Kidney epithelial cell (primary cell): ENCODE measurements around the gene CLASRP. TPM values are rescaled to one million over a fixed set of nuclear protein-coding genes. Genes with fewer than 3 reads are reported as not detected.
A peak's percentile ranks its signal among the peaks of the same experiment; 100 is the strongest.

Experiments used
- DNase-seq: peaks from one replicate; pipeline ENCODE4 v3.0.0-alpha.2; 2010; ENCODE audit warnings: low read depth
- H3K27me3 ChIP-seq: 2 replicates; pipeline ENCODE4 v1.6.0; 2011; ENCODE audit warnings: low read length; ENCODE audit not compliant: control insufficient read depth, insufficient read depth
- H3K36me3 ChIP-seq: 2 replicates; pipeline ENCODE4 v1.5.1; 2011; ENCODE audit warnings: low read length; ENCODE audit not compliant: control insufficient read depth, insufficient read depth
- H3K4me3 ChIP-seq: 2 replicates; pipeline ENCODE4 v1.5.1; 2011; ENCODE audit warnings: low read depth, mild to moderate bottlenecking, control low read depth, low read length
- CTCF ChIP-seq: IDR thresholded peaks from 2 replicates; pipeline ENCODE4 v1.5.1; 2011; ENCODE audit warnings: mild to moderate bottlenecking, moderate library complexity, low read length, control low read depth, inconsistent platforms; ENCODE audit not compliant: insufficient read depth, poor library complexity, severe bottlenecking
- total RNA-seq: library from RNA; depleted of rRNA; stranded (reverse); fragments of >200 nt; gene quantifications from 2 replicates; pipeline ENCODE4 v1.2.3, GENCODE V29; 2015

CLASRP gene
- total RNA-seq, 1 donor from 2014 or later: 65.7 TPM

DNA sequence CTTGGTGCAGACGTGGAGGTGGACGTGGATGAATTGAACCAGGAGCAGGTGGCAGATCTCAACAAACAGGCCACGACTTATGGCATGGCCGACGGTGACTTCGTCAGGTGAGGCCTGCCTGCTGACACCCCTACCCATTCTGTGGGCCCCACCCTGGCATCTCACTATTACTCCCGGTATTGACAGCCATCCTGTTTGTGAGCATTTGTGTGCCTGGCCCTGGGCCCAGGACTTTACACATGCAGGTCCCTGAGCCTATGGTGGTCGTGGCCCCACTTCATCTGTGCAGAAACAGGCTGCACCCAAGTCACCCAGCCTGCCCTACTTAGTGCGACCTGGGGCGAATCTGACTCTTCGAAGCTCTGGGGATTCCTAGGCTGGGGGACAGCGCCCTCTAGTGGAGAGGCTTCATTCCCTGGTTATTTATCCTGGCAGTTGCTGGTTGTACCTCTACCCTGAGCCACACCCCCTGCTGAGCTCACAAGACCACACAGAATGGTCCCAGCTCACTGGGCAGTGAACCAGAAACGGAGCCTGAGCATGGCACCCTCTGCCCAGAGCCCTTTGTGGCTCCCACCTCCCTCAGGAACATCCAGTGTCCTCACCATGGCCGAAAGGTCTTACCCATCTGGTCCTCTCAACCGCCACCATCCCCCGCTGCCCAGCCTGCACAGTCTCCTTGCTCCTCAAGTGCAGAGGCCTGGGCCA is 20.6 kb downstream of the CLASRP start:
- Histone ChIP-seq H3K4me3 (no peak overlapping the region), H3K36me3 (peaks cover 5% of the 10 kb centered on the region), H3K27me3 (no peaks in the 10 kb centered on the region)
- DNase-seq: peak; percentile 45
- peak; percentile 89 for TF ChIP-seq CTCF

DNA sequence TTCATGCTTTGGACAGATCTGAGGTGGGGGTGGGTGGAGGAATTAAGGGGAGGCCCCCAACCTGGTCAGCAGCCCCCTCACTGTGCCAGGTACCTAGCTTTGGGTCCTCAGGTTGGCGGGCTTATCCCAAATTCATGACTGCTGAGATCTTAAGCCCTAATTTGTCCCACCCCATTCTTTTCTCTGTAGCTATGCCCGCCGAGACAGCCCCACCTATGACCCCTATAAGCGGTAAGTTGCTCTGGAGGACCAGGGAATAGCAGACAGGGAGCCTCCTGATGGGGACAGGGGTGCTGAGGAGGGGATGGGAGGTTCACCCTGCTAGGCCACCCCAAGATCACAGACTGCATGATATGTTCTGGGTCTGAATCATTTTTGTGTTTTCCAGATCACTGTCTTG is 23.1 kb downstream of the CLASRP start:
- TF ChIP-seq CTCF: no peak
- peaks cover 3% of the 10 kb centered on the region for H3K36me3 ChIP-seq
- no peaks in the 10 kb centered on the region for H3K27me3 ChIP-seq
- no peak overlapping the region for H3K4me3 ChIP-seq
- DNase-seq: no peak

GRCh38 chr19:45063851-45064801 is 25.3 kb downstream of the CLASRP start:
- DNase-seq: no peak
- TF ChIP-seq CTCF: no peak
- no peak overlapping the region for H3K4me3 ChIP-seq
- H3K27me3 ChIP-seq: no peaks in the 10 kb centered on the region
- peaks cover 2% of the 10 kb centered on the region for H3K36me3 ChIP-seq

GRCh38 chr19:45066921-45067661 is 28.2 kb downstream of the CLASRP start:
- TF ChIP-seq CTCF: no peak
- H3K4me3 ChIP-seq: no peak overlapping the region
- H3K36me3 ChIP-seq: peaks cover 1% of the 10 kb centered on the region
- H3K27me3 ChIP-seq: no peaks in the 10 kb centered on the region
- no peak for DNase-seq

DNA sequence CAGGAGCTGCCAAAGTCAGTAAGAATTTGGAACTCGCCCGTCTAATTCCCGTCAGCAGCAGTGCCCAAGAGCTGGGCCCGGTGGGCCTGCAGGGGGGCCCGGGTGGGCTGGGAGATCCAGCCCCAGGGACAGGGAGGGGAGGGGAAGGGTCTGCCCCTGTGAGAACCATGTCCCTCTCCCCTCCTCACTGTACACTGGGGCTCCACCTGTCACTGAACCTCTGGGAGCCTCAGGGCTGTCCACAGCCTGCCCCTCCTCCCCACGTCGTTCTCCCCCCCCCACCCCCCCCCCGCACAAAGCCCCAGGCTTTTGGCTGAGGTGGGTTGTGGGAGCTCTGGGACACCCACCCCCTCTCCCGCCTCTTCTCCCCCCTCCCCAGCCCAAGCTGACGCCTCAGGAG is 29.2 kb downstream of the CLASRP start:
- no peaks in the 10 kb centered on the region for H3K27me3 ChIP-seq
- no peak for TF ChIP-seq CTCF
- H3K36me3 ChIP-seq: peaks cover 1% of the 10 kb centered on the region
- DNase-seq: no peak
- H3K4me3 ChIP-seq: no peak overlapping the region
